ENCODE results near the gene OR4N2. TPM values are rescaled to one million over a fixed set of nuclear protein-coding genes. Genes with fewer than 3 reads are reported as not detected.
"Not testable (repeated sequence)": the region's sequence is repeated elsewhere in the genome, so short reads cannot be mapped to it uniquely, and the experiment has no call there.

The OR4N2 gene
- polyA plus RNA-seq, 2 donors, result not detected

DNA sequence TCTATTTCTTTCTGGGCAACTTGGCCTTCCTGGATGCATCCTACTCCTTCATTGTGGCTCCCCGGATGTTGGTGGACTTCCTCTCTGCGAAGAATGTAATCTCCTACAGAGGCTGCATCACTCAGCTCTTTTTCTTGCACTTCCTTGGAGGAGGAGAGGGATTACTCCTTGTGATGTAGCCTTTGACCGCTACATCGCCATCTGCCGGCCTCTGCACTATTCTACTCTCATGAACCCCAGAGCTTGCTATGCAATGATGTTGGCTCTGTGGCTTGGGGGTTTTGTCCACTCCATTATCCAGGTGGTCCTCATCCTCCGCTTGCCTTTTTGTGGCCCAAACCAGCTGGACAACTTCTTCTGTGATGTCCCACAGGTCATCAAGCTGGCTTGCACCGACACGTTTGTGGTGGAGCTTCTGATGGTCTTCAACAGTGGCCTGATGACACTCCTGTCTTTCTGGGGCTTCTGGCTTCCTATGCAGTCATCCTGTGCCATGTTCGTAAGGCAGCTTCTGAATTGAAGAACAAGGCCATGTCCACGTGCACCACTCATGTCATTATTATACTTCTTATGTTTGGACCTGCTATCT lies 7.0 kb upstream of the OR4N2 start:
- H3K4me3 ChIP-seq (ENCODE audit: low read depth in 1 of 2, low read length in 2 of 2); H3K9me3 ChIP-seq (ENCODE audit: control insufficient read depth in 2 of 2, insufficient read depth in 1 of 2, low read depth in 1 of 2, low read length in 1 of 2): not testable (repeated sequence)
- 69 to 73% methylated on average over 10 of the region's 10 CpGs for whole genome bisulfite sequencing, 2 donors

DNA sequence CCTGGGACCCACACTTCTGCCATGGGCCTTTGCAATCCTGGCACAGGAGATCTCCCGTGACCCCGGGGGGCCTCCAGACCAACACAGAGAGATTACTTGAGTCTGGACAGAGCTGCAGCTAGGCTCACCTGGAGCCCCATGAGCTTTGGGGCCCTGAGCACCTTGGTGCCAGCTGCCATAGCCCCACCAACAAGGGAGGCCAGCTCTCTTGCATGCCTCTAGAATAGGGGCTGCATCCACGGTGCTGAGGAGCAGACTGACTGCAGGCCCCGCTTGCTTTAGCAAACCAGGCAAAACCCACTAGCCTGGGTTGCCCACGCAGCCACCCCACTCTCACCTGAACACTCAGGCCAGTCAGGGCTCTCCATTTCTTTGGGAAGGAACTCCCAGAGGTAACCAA lies 3.7 kb upstream of the OR4N2 start:
- Histone ChIP-seq H3K9me3 (ENCODE audit: control insufficient read depth in 2 of 2, insufficient read depth in 1 of 2, low read depth in 1 of 2, low read length in 1 of 2) (peaks cover 9% of the 10 kb centered on the region in 2 donors), H3K4me3 (ENCODE audit: low read depth in 1 of 2, low read length in 2 of 2) (no peak overlapping the region), H3K27ac (ENCODE audit: low read depth in 2 of 2, low read length in 1 of 2) (no peak overlapping the region), H3K27me3 (ENCODE audit: control insufficient read depth in 1 of 2, insufficient read depth in 2 of 2, low read length in 2 of 2) (no peaks in the 10 kb centered on the region), H3K36me3 (ENCODE audit: control insufficient read depth in 2 of 2, insufficient read depth in 2 of 2, low read length in 1 of 2) (no peaks in the 10 kb centered on the region), H3K4me1 (ENCODE audit: control insufficient read depth in 2 of 2, insufficient read depth in 2 of 2, low read length in 1 of 2) (no peaks in the 10 kb centered on the region)
- 85 to 88% methylated on average over 5 of the region's 5 CpGs for WGBS, 2 donors

More for the DNA sequence above, 7.0 kb upstream of the OR4N2 start:
- not testable (repeated sequence) for H3K27me3 ChIP-seq (ENCODE audit: control insufficient read depth in 1 of 2, insufficient read depth in 2 of 2, low read length in 2 of 2); H3K4me1 ChIP-seq (ENCODE audit: control insufficient read depth in 2 of 2, insufficient read depth in 2 of 2, low read length in 1 of 2); H3K36me3 ChIP-seq (ENCODE audit: control insufficient read depth in 2 of 2, insufficient read depth in 2 of 2, low read length in 1 of 2); H3K27ac ChIP-seq (ENCODE audit: low read depth in 2 of 2, low read length in 1 of 2)

DNA sequence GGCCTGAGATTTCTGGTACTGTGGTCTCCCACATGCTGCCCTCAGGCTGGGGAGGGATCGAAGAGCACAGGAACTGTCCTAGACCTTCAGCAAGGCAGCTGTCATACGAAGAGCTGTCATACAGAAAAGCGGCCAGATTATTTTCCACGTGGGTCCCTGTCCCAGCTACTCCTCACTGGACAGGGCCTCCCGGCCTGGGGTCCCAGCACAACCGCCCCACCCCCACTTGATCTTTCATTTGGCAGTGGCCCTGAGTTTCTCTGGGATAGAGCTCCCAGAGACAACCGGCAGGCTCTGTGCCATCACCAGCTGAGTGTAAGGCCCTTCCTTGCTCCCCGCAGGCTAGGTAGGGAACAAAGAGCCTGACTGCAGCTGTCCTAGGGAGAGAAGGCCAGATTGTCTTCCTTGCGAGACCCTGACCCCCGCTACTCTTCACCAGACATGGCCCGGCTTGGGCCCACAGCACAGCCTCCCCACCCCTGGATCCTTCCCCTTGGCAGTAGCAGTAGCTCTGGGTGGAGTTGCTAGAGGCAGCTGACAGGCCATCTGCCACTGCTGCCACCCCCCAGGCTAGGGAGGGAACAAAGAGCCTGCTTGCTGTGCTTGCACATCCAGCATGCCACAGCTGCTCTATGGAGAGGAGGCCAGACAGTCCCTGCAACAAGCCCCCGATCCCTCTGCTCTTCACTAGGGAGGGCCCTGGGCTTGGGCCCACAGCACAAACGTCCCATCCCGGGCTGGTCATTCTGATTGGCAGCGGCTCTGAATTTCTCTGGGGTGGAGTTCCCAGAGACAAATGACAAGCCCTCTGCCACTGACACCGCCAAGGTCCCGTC lies 3.1 kb upstream of the OR4N2 start:
- no peaks in the 10 kb centered on the region for H3K36me3 ChIP-seq (ENCODE audit: control insufficient read depth in 2 of 2, insufficient read depth in 2 of 2, low read length in 1 of 2)
- H3K27ac ChIP-seq (ENCODE audit: low read depth in 2 of 2, low read length in 1 of 2), result no peak overlapping the region
- H3K9me3 ChIP-seq (ENCODE audit: control insufficient read depth in 2 of 2, insufficient read depth in 1 of 2, low read depth in 1 of 2, low read length in 1 of 2), result peaks cover 9% of the 10 kb centered on the region in 2 donors
- WGBS, 2 donors, result 82 to 84% methylated on average over 17 of the region's 17 CpGs
- no peaks in the 10 kb centered on the region for H3K4me1 ChIP-seq (ENCODE audit: control insufficient read depth in 2 of 2, insufficient read depth in 2 of 2, low read length in 1 of 2)
- H3K27me3 ChIP-seq (ENCODE audit: control insufficient read depth in 1 of 2, insufficient read depth in 2 of 2, low read length in 2 of 2), result no peaks in the 10 kb centered on the region
- no peak overlapping the region for H3K4me3 ChIP-seq (ENCODE audit: low read depth in 1 of 2, low read length in 2 of 2)

DNA sequence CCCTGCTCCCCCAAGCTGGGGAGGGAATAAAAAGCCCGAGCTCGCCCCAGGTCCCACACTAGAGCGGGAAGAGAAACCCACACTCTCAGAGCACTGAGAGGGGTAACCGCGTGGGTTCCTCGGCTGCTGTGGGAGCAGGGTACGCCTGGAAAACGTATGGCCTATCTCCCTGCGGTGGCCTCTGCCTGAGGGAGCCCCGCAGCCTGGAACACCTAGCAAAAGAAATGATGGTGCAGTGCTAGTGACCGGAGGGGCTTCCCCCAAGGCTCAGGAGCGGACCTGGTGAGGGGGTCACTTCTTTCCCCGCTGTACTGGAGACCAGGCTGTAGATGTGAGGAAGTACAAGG lies 2.5 kb upstream of the OR4N2 start:
- no peaks in the 10 kb centered on the region for H3K36me3 ChIP-seq (ENCODE audit: control insufficient read depth in 2 of 2, insufficient read depth in 2 of 2, low read length in 1 of 2)
- H3K4me3 ChIP-seq (ENCODE audit: low read depth in 1 of 2, low read length in 2 of 2), result no peak overlapping the region
- H3K27me3 ChIP-seq (ENCODE audit: control insufficient read depth in 1 of 2, insufficient read depth in 2 of 2, low read length in 2 of 2), result no peaks in the 10 kb centered on the region
- no peaks in the 10 kb centered on the region for H3K4me1 ChIP-seq (ENCODE audit: control insufficient read depth in 2 of 2, insufficient read depth in 2 of 2, low read length in 1 of 2)
- peaks cover 9% of the 10 kb centered on the region in 2 donors for H3K9me3 ChIP-seq (ENCODE audit: control insufficient read depth in 2 of 2, insufficient read depth in 1 of 2, low read depth in 1 of 2, low read length in 1 of 2)
- 78 to 86% methylated on average over 13 of the region's 13 CpGs for WGBS, 2 donors
- no peak overlapping the region for H3K27ac ChIP-seq (ENCODE audit: low read depth in 2 of 2, low read length in 1 of 2)

DNA sequence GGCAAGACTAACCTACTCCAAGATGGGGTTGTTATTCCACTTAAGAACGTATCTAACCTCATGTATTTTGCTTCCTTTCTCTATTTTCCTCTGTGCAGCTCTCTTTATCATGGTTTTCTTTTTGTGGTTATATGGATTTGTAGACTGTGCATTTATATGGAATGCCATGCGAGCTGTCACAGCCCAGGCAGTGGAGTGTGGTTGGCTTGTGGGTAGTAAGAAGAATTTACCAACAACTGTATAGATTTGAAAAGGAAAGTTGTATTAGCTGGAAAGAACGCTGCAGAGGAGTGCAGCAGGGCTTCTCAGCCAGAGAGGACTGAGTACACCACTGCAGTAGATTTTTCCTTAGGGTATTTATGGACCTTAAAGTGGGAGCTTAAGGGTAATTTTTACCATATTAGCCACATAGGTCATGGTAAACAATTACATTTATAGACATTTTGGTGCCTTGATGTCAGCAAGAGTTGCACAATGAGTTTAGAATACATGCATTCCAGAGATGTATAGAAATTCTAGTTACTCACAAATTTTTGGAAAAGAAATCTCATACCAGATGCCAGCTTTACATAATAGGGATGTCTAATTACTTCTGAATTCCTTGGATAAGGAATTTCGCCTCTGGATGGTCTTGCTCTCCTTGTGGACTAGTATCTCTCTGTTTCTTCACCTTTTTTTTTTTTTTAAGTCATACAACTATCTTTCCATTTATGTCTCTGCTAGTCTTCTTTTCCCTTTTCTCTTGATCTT lies 9.8 kb downstream of the OR4N2 start:
- 47 to 67% methylated on average over 4 of the region's 4 CpGs for WGBS, 2 donors
- not testable (repeated sequence) for H3K27ac ChIP-seq (ENCODE audit: low read depth in 2 of 2, low read length in 1 of 2); H3K4me3 ChIP-seq (ENCODE audit: low read depth in 1 of 2, low read length in 2 of 2)

DNA sequence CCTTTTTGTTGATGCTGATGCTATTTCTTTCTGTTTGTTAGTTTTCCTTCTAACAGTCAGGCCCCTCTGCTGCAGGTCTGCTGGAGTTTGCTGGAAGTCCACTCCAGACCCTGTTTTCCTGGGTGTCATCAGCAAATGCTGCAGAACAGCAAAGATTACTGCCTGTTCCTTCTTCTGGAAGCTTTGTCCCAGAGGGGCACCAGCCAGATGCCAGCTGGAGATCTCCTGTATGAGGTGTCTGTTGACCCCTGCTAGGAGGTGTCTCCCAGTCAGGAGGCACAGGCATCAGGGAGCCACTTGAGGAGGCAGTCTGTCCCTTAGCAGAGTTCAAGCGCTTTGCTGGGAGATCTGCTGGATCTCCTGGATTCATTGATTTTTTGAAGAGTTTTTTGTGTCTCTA lies 16.3 kb downstream of the OR4N2 start:
- not testable (repeated sequence) for H3K36me3 ChIP-seq (ENCODE audit: control insufficient read depth in 2 of 2, insufficient read depth in 2 of 2, low read length in 1 of 2); H3K27ac ChIP-seq (ENCODE audit: low read depth in 2 of 2, low read length in 1 of 2); H3K4me3 ChIP-seq (ENCODE audit: low read depth in 1 of 2, low read length in 2 of 2); H3K9me3 ChIP-seq (ENCODE audit: control insufficient read depth in 2 of 2, insufficient read depth in 1 of 2, low read depth in 1 of 2, low read length in 1 of 2); H3K27me3 ChIP-seq (ENCODE audit: control insufficient read depth in 1 of 2, insufficient read depth in 2 of 2, low read length in 2 of 2); H3K4me1 ChIP-seq (ENCODE audit: control insufficient read depth in 2 of 2, insufficient read depth in 2 of 2, low read length in 1 of 2)
- WGBS, 2 donors, result 79 to 84% methylated on average over 1 of the region's 1 CpG

More for the DNA sequence above, 9.8 kb downstream of the OR4N2 start:
- H3K9me3 ChIP-seq (ENCODE audit: control insufficient read depth in 2 of 2, insufficient read depth in 1 of 2, low read depth in 1 of 2, low read length in 1 of 2); H3K27me3 ChIP-seq (ENCODE audit: control insufficient read depth in 1 of 2, insufficient read depth in 2 of 2, low read length in 2 of 2); H3K36me3 ChIP-seq (ENCODE audit: control insufficient read depth in 2 of 2, insufficient read depth in 2 of 2, low read length in 1 of 2); H3K4me1 ChIP-seq (ENCODE audit: control insufficient read depth in 2 of 2, insufficient read depth in 2 of 2, low read length in 1 of 2): not testable (repeated sequence)

DNA sequence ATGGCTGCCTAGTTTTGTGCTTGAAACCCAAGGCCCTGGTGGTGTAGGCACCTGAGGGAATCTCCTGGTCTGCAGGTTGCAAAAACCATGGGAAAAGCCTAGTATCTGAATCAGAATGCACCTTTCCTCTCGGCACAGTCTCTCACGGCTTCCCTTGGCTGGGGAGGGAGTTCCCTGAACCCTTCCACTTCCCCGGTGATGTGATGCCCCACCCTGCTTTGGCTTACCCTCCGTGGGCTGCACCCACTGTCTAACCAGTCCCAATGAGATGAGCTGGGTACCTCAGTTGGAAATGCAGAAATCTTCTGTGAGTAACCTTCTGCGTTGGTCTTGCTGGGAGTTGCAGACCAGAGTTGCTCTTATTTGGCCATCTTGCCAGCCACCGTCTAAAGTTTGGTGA lies 17.4 kb downstream of the OR4N2 start:
- not testable (repeated sequence) for H3K36me3 ChIP-seq (ENCODE audit: control insufficient read depth in 2 of 2, insufficient read depth in 2 of 2, low read length in 1 of 2); H3K27ac ChIP-seq (ENCODE audit: low read depth in 2 of 2, low read length in 1 of 2); H3K9me3 ChIP-seq (ENCODE audit: control insufficient read depth in 2 of 2, insufficient read depth in 1 of 2, low read depth in 1 of 2, low read length in 1 of 2); H3K27me3 ChIP-seq (ENCODE audit: control insufficient read depth in 1 of 2, insufficient read depth in 2 of 2, low read length in 2 of 2); H3K4me1 ChIP-seq (ENCODE audit: control insufficient read depth in 2 of 2, insufficient read depth in 2 of 2, low read length in 1 of 2); H3K4me3 ChIP-seq (ENCODE audit: low read depth in 1 of 2, low read length in 2 of 2)
- 66 to 69% methylated on average over 6 of the region's 6 CpGs for WGBS, 2 donors

DNA sequence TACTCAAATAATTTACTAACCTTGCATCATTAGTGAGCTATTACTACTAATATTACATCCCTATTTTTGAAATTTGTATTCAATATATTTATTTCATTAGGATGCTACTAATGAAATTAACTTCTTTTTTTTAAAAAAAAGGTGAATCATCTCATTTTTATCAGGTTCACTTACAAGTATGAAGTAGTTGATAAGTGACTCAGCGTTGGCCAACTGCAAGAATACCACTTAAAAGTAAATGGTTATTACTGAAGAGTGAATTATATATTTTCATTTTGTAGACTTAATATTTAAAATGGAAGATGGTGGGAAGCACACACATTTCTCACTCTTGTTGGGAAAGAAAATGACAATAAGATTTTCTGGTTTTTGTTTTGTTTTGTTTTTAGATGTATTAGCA lies 19.6 kb downstream of the OR4N2 start:
- no peaks in the 10 kb centered on the region for H3K4me1 ChIP-seq (ENCODE audit: control insufficient read depth in 2 of 2, insufficient read depth in 2 of 2, low read length in 1 of 2)
- H3K4me3 ChIP-seq (ENCODE audit: low read depth in 1 of 2, low read length in 2 of 2), result no peak overlapping the region
- H3K36me3 ChIP-seq (ENCODE audit: control insufficient read depth in 2 of 2, insufficient read depth in 2 of 2, low read length in 1 of 2), result no peaks in the 10 kb centered on the region
- peaks cover 0 to 3% of the 10 kb centered on the region in 2 donors for H3K9me3 ChIP-seq (ENCODE audit: control insufficient read depth in 2 of 2, insufficient read depth in 1 of 2, low read depth in 1 of 2, low read length in 1 of 2)
- H3K27ac ChIP-seq (ENCODE audit: low read depth in 2 of 2, low read length in 1 of 2), result no peak overlapping the region
- 46 to 48% methylated on average over 1 of the region's 1 CpG for WGBS, 2 donors
- no peaks in the 10 kb centered on the region for H3K27me3 ChIP-seq (ENCODE audit: control insufficient read depth in 1 of 2, insufficient read depth in 2 of 2, low read length in 2 of 2)

DNA sequence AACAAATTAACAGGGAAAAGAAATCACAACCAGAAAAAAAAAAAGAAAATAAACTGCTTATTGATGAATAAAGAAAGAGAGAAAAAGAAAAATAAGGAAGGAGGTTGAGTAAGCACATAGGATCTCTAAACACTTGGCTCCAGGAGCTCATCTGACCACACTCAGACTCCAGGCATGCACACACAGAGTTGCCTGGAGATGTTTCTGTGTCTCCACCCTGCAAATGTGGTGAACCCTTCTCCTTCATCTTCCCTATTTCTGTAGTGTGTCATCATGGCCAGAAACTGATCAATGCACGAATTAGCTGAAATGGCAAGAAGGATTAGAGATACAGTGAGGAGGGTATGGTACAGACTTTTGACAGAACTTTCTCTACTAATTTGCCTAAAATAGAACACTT lies 20.2 kb downstream of the OR4N2 start:
- no peak overlapping the region for H3K4me3 ChIP-seq (ENCODE audit: low read depth in 1 of 2, low read length in 2 of 2)
- H3K27ac ChIP-seq (ENCODE audit: low read depth in 2 of 2, low read length in 1 of 2), result no peak overlapping the region
- no peaks in the 10 kb centered on the region for H3K4me1 ChIP-seq (ENCODE audit: control insufficient read depth in 2 of 2, insufficient read depth in 2 of 2, low read length in 1 of 2)
- peaks cover 0 to 3% of the 10 kb centered on the region in 2 donors for H3K9me3 ChIP-seq (ENCODE audit: control insufficient read depth in 2 of 2, insufficient read depth in 1 of 2, low read depth in 1 of 2, low read length in 1 of 2)
- no peaks in the 10 kb centered on the region for H3K36me3 ChIP-seq (ENCODE audit: control insufficient read depth in 2 of 2, insufficient read depth in 2 of 2, low read length in 1 of 2)
- 29 to 31% methylated on average over 1 of the region's 1 CpG for WGBS, 2 donors
- no peaks in the 10 kb centered on the region for H3K27me3 ChIP-seq (ENCODE audit: control insufficient read depth in 1 of 2, insufficient read depth in 2 of 2, low read length in 2 of 2)
